ENCODE data around the gene ZBTB1. TPM values are rescaled to one million over a fixed set of nuclear protein-coding genes. Genes with fewer than 3 reads are reported as not detected.
"Not testable (repeated sequence)": the region's sequence is repeated elsewhere in the genome, so short reads cannot be mapped to it uniquely, and the experiment has no call there.

The ZBTB1 gene
- total RNA-seq, 1 donor: 67.7 TPM

GRCh38 chr14:64549791-64550620 lies 45.4 kb downstream of the ZBTB1 start, which contains the start of gene PPP1R36:
TSS of gene PPP1R36 (plus strand) at chr14:64549961. CDS start at chr14:64549998, 37 bp downstream.
- peak within 1 kb of the TSS; percentile 71 for H3K4me2 ChIP-seq (ENCODE audit: insufficient read depth, low read length)
- no peaks in the 10 kb centered on the region for H4K20me1 ChIP-seq (ENCODE audit: insufficient read depth, low read length)
- H3K27ac ChIP-seq (ENCODE audit: low read depth, low read length): no peak within 1 kb of the TSS
- H3K9me3 ChIP-seq (ENCODE audit: low read depth, low read length): no peaks in the 10 kb centered on the region
- no peak for TF ChIP-seq CTCF (IDR thresholded peaks at IDR 0.05; ENCODE audit: extremely low read depth, low read depth, low read length)
- DNase-seq (ENCODE audit: insufficient read length, low spot score, missing footprints): peak; percentile 78
- H3K4me1 ChIP-seq (ENCODE audit: insufficient read depth, low read length): no peaks in the 10 kb centered on the region
- H3K4me3 ChIP-seq (ENCODE audit: insufficient read depth, low read length): peak within 1 kb of the TSS; percentile 56
- H3K36me3 ChIP-seq (ENCODE audit: insufficient read depth, low read length): no peaks in the 10 kb centered on the region
- H3K79me2 ChIP-seq (ENCODE audit: insufficient read depth, low read length): no peaks in the 10 kb centered on the region
- H2AFZ ChIP-seq (ENCODE audit: low read length): peak within 1 kb of the TSS; percentile 60
- peaks cover 26% of the 10 kb centered on the region for H3K27me3 ChIP-seq (ENCODE audit: insufficient read depth, low read length)

- H2AFZ ChIP-seq (ENCODE audit: low read length): no peak overlapping the region
- no peaks in the 10 kb centered on the region for H3K4me1 ChIP-seq (ENCODE audit: insufficient read depth, low read length)
- no peak for TF ChIP-seq CTCF (IDR thresholded peaks at IDR 0.05; ENCODE audit: extremely low read depth, low read depth, low read length)
- no peak overlapping the region for H3K27ac ChIP-seq (ENCODE audit: low read depth, low read length)
- H3K79me2 ChIP-seq (ENCODE audit: insufficient read depth, low read length): no peaks in the 10 kb centered on the region
- H3K4me3 ChIP-seq (ENCODE audit: insufficient read depth, low read length): no peak overlapping the region
- H4K20me1 ChIP-seq (ENCODE audit: insufficient read depth, low read length): no peaks in the 10 kb centered on the region
- H3K4me2 ChIP-seq (ENCODE audit: insufficient read depth, low read length): no peak overlapping the region
- H3K9me3 ChIP-seq (ENCODE audit: low read depth, low read length): no peaks in the 10 kb centered on the region
- H3K36me3 ChIP-seq (ENCODE audit: insufficient read depth, low read length): no peaks in the 10 kb centered on the region
- H3K27me3 ChIP-seq (ENCODE audit: insufficient read depth, low read length): peaks cover 26% of the 10 kb centered on the region
- DNase-seq (ENCODE audit: insufficient read length, low spot score, missing footprints): no peak
Measured at GRCh38 chr14:64550621-64551333, 46.2 kb downstream of the ZBTB1 start.

- no peak overlapping the region for H2AFZ ChIP-seq (ENCODE audit: low read length)
- no peak overlapping the region for H3K4me3 ChIP-seq (ENCODE audit: insufficient read depth, low read length)
- no peak for TF ChIP-seq CTCF (IDR thresholded peaks at IDR 0.05; ENCODE audit: extremely low read depth, low read depth, low read length)
- no peaks in the 10 kb centered on the region for H3K36me3 ChIP-seq (ENCODE audit: insufficient read depth, low read length)
- no peak for DNase-seq (ENCODE audit: insufficient read length, low spot score, missing footprints)
- no peaks in the 10 kb centered on the region for H4K20me1 ChIP-seq (ENCODE audit: insufficient read depth, low read length)
- peaks cover 24% of the 10 kb centered on the region for H3K27me3 ChIP-seq (ENCODE audit: insufficient read depth, low read length)
- no peaks in the 10 kb centered on the region for H3K4me1 ChIP-seq (ENCODE audit: insufficient read depth, low read length)
- H3K9me3 ChIP-seq (ENCODE audit: low read depth, low read length): no peaks in the 10 kb centered on the region
- H3K79me2 ChIP-seq (ENCODE audit: insufficient read depth, low read length): no peaks in the 10 kb centered on the region
- no peak overlapping the region for H3K4me2 ChIP-seq (ENCODE audit: insufficient read depth, low read length)
- H3K27ac ChIP-seq (ENCODE audit: low read depth, low read length): no peak overlapping the region
Measured at GRCh38 chr14:64554556-64554955, 50.0 kb downstream of the ZBTB1 start.

GRCh38 chr14:64556526-64556925 lies 52.0 kb downstream of the ZBTB1 start:
- H3K4me1 ChIP-seq (ENCODE audit: insufficient read depth, low read length): no peaks in the 10 kb centered on the region
- no peak for TF ChIP-seq CTCF (IDR thresholded peaks at IDR 0.05; ENCODE audit: extremely low read depth, low read depth, low read length)
- no peaks in the 10 kb centered on the region for H3K9me3 ChIP-seq (ENCODE audit: low read depth, low read length)
- no peak overlapping the region for H3K4me2 ChIP-seq (ENCODE audit: insufficient read depth, low read length)
- H2AFZ ChIP-seq (ENCODE audit: low read length): no peak overlapping the region
- no peak overlapping the region for H3K27ac ChIP-seq (ENCODE audit: low read depth, low read length)
- no peaks in the 10 kb centered on the region for H3K79me2 ChIP-seq (ENCODE audit: insufficient read depth, low read length)
- H3K36me3 ChIP-seq (ENCODE audit: insufficient read depth, low read length): no peaks in the 10 kb centered on the region
- H3K4me3 ChIP-seq (ENCODE audit: insufficient read depth, low read length): no peak overlapping the region
- peaks cover 5% of the 10 kb centered on the region for H3K27me3 ChIP-seq (ENCODE audit: insufficient read depth, low read length)
- no peaks in the 10 kb centered on the region for H4K20me1 ChIP-seq (ENCODE audit: insufficient read depth, low read length)
- no peak for DNase-seq (ENCODE audit: insufficient read length, low spot score, missing footprints)

GRCh38 chr14:64558216-64558615 lies 53.6 kb downstream of the ZBTB1 start:
- H4K20me1 ChIP-seq (ENCODE audit: insufficient read depth, low read length); H3K27ac ChIP-seq (ENCODE audit: low read depth, low read length); H3K4me2 ChIP-seq (ENCODE audit: insufficient read depth, low read length); DNase-seq (ENCODE audit: insufficient read length, low spot score, missing footprints); H3K27me3 ChIP-seq (ENCODE audit: insufficient read depth, low read length); H2AFZ ChIP-seq (ENCODE audit: low read length); H3K4me3 ChIP-seq (ENCODE audit: insufficient read depth, low read length); H3K36me3 ChIP-seq (ENCODE audit: insufficient read depth, low read length); H3K79me2 ChIP-seq (ENCODE audit: insufficient read depth, low read length); H3K4me1 ChIP-seq (ENCODE audit: insufficient read depth, low read length); H3K9me3 ChIP-seq (ENCODE audit: low read depth, low read length): not testable (repeated sequence)

Measured in osteoblast (primary cell).